CD14-positive monocyte (primary cell): ENCODE results near the gene HPRT1. TPM values are rescaled to one million over a fixed set of nuclear protein-coding genes. Genes with fewer than 3 reads are reported as not detected.

ENCODE experiments used
- DNase-seq, 3 donors: peaks; one replicate each; pipeline ENCODE4 v3.0.0-alpha.2; 2011 to 2022
- H2AFZ ChIP-seq: 2 replicates; pipeline ENCODE4 v1.6.0; 2012; ENCODE audit warnings: mild to moderate bottlenecking, low read depth, low read length, inconsistent platforms; ENCODE audit not compliant: insufficient read depth, poor library complexity, severe bottlenecking
- H3K27ac ChIP-seq, 2 donors: 1 replicate in 1 of 2; 2 replicates in 1 of 2; pipeline ENCODE4 v1.5.1; 2012 to 2013; ENCODE audit warnings: low read length in 2 of 2, control low read depth in 1 of 2, inconsistent platforms in 1 of 2, low read depth in 1 of 2, mild to moderate bottlenecking in 1 of 2
- H3K27me3 ChIP-seq, 2 donors: one replicate each; pipeline versions ENCODE4 v1.6.0 to v1.6.1; 2011 to 2013; ENCODE audit warnings: low read length in 2 of 2; ENCODE audit not compliant: control insufficient read depth in 2 of 2, insufficient read depth in 2 of 2
- H3K36me3 ChIP-seq, 2 donors: replicated peaks in 1 of 2; 1 replicate in 1 of 2; 2 replicates in 1 of 2; pipeline versions ENCODE4 v1.5.1 to v1.6.1; 2012 to 2013; ENCODE audit warnings: low read length in 2 of 2, control low read depth in 1 of 2, inconsistent platforms in 1 of 2, mild to moderate bottlenecking in 1 of 2; ENCODE audit not compliant: insufficient read depth in 2 of 2, control insufficient read depth in 1 of 2
- H3K4me1 ChIP-seq, 2 donors: 1 replicate in 1 of 2; 2 replicates in 1 of 2; pipeline versions ENCODE4 v1.5.1 to v1.6.1; 2012 to 2013; ENCODE audit warnings: low read length in 2 of 2, control low read depth in 1 of 2, inconsistent platforms in 1 of 2, mild to moderate bottlenecking in 1 of 2, moderate library complexity in 1 of 2; ENCODE audit not compliant: insufficient read depth in 2 of 2, control insufficient read depth in 1 of 2
- H3K4me2 ChIP-seq: replicated peaks from 2 replicates; pipeline ENCODE3; 2012; ENCODE audit warnings: low read length, moderate library complexity, mild to moderate bottlenecking; ENCODE audit not compliant: poor library complexity, severe bottlenecking; ENCODE audit errors: extremely low read depth
- H3K4me3 ChIP-seq, 3 experiments: fragments of 200-600 bp in 1 of 3; sonication (generic) in 1 of 3; replicated peaks in 1 of 3; 1 replicate in 2 of 3; 2 replicates in 1 of 3; pipeline ENCODE4 v1.5.1; 2011 to 2013; ENCODE audit warnings: low read length in 3 of 3, mild to moderate bottlenecking in 3 of 3, control low read depth in 2 of 3, low read depth in 2 of 3, inconsistent platforms in 1 of 3, moderate library complexity in 1 of 3
- H3K79me2 ChIP-seq: 2 replicates; pipeline ENCODE4 v1.6.0; 2012; ENCODE audit warnings: mild to moderate bottlenecking, control low read depth, inconsistent platforms, low read length, moderate library complexity; ENCODE audit not compliant: insufficient read depth
- H3K9ac ChIP-seq: 2 replicates; pipeline ENCODE4 v1.6.0; 2017; ENCODE audit warnings: low read length, mild to moderate bottlenecking; ENCODE audit not compliant: insufficient read depth, poor library complexity, severe bottlenecking
- H3K9me3 ChIP-seq, 2 donors: replicated peaks in 1 of 2; 1 replicate in 1 of 2; 2 replicates in 1 of 2; pipeline versions ENCODE4 v1.5.1 to v1.6.1; 2012 to 2013; ENCODE audit warnings: low read length in 2 of 2, control low read depth in 1 of 2; ENCODE audit not compliant: control insufficient read depth in 1 of 2, insufficient read depth in 1 of 2
- H4K20me1 ChIP-seq: 2 replicates; pipeline ENCODE4 v1.6.0; 2012; ENCODE audit warnings: mild to moderate bottlenecking, low read length, control low read depth, moderate library complexity; ENCODE audit not compliant: insufficient read depth
- H3K27ac Mint-ChIP-seq, 7 donors: one replicate each; pipeline ENCODE4 v1.8.0; 2020; ENCODE audit warnings: mild to moderate bottlenecking in 7 of 7, mixed read lengths in 7 of 7, moderate library complexity in 6 of 7, inconsistent platforms in 2 of 7
- H3K27me3 Mint-ChIP-seq, 3 donors: one replicate each; pipeline ENCODE4 v1.8.0; 2021 to 2022; ENCODE audit warnings: low read depth in 3 of 3, mild to moderate bottlenecking in 3 of 3, mixed read lengths in 3 of 3, moderate library complexity in 3 of 3, inconsistent platforms in 1 of 3
- H3K36me3 Mint-ChIP-seq, 2 donors: one replicate each; pipeline ENCODE4 v1.8.0; 2020; ENCODE audit warnings: mixed read lengths in 2 of 2, inconsistent platforms in 1 of 2, mild to moderate bottlenecking in 1 of 2
- H3K4me1 Mint-ChIP-seq: one replicate; pipeline ENCODE4 v1.8.0; 2020; ENCODE audit warnings: mild to moderate bottlenecking, mixed read lengths
- H3K4me3 Mint-ChIP-seq, 2 donors: one replicate each; pipeline ENCODE4 v1.8.0; 2020; ENCODE audit warnings: mild to moderate bottlenecking in 2 of 2, mixed read lengths in 2 of 2, moderate library complexity in 1 of 2
- H3K9me3 Mint-ChIP-seq, 7 donors: one replicate each; pipeline ENCODE4 v1.8.0; 2020 to 2022; ENCODE audit warnings: mixed read lengths in 7 of 7, mild to moderate bottlenecking in 6 of 7, moderate library complexity in 6 of 7, inconsistent platforms in 2 of 7
- CTCF ChIP-seq: fragments of 200-600 bp; IDR thresholded peaks from one replicate; pipeline ENCODE4 v1.8.0; 2022; ENCODE audit warnings: antibody characterized with exemption, mild to moderate bottlenecking
- WGBS: methylation state at CpG from one replicate; pipeline ENCODE4 v1.1.5; 2013; ENCODE audit warnings: missing lambda C conversion rate; ENCODE audit not compliant: insufficient coverage; 5-methylcytosine and 5-hydroxymethylcytosine counted together
- intact Hi-C, 2 donors: fragments of 100-400 bp; cut with micrococcal nuclease; formaldehyde crosslinking; loops; one replicate each; pipeline versions ENCODE4 v1.15.0 to v1.15.1; 2023
- polyA plus RNA-seq, 3 donors: library from polyadenylated mRNA; depleted of rRNA in 1 of 3; unstranded in 2 of 3; stranded (reverse) in 1 of 3; fragments of 300-500 nt in 2 of 3; fragments of >200 nt in 1 of 3; fragmentation: Illumina TruSeq in 2 of 3; gene quantifications; 1 replicate in 2 of 3; 2 replicates in 1 of 3; pipeline ENCODE4 v1.2.3, GENCODE V29; 2012 to 2021

The HPRT1 gene
- polyA plus RNA-seq, 3 donors, result 13.0 to 56.4 (median 54.5) TPM

DNA sequence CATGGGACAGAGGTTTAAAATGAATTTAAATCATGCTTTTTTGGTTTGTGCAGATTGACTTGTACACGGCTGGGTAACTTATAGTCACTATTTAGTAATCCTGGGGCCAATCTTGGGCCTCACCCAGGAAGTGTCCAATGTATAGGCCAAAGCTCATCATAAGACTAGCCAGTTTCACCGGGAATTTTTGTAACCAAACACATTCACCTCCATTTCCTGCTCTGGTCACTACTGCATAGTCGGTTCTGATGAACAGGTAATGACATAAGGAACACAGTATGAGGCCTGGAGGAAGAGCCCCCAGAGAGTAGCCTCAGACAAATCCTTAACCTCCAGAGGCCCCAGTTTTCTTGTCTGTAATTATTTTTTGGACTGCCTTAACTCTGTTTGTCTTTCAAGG is 81.9 kb downstream of the HPRT1 start:
- Histone ChIP-seq H3K4me1 (peaks cover 4 to 11% of the 10 kb centered on the region in 2 donors), H3K9me3 (peaks cover 0 to 4% of the 10 kb centered on the region in 2 donors), H3K4me3 (no peak overlapping the region), H3K79me2 (no peaks in the 10 kb centered on the region), H3K4me2 (no peak overlapping the region), H3K9ac (no peak overlapping the region), H3K36me3 (no peaks in the 10 kb centered on the region), H2AFZ (no peak overlapping the region), H3K27me3 (peaks cover 3 to 30% of the 10 kb centered on the region in 2 donors), H3K27ac (no peak overlapping the region), H4K20me1 (no peaks in the 10 kb centered on the region)
- WGBS, result no CpG with 5 or more reads among the region's 3 CpGs
- peaks cover 4% of the 10 kb centered on the region in 2 donors for H3K36me3 Mint-ChIP-seq
- no peak for DNase-seq
- intact Hi-C loops, result no loop called here
- no peak overlapping the region for H3K4me3 Mint-ChIP-seq
- H3K27me3 Mint-ChIP-seq, result peaks cover 4 to 29% (median 26%) of the 10 kb centered on the region in 3 donors
- H3K4me1 Mint-ChIP-seq, result peaks cover 21% of the 10 kb centered on the region
- H3K27ac Mint-ChIP-seq, result no peak overlapping the region
- TF ChIP-seq CTCF, result no peak
- peaks cover 0 to 12% (median 0%) of the 10 kb centered on the region in 7 donors for H3K9me3 Mint-ChIP-seq

DNA sequence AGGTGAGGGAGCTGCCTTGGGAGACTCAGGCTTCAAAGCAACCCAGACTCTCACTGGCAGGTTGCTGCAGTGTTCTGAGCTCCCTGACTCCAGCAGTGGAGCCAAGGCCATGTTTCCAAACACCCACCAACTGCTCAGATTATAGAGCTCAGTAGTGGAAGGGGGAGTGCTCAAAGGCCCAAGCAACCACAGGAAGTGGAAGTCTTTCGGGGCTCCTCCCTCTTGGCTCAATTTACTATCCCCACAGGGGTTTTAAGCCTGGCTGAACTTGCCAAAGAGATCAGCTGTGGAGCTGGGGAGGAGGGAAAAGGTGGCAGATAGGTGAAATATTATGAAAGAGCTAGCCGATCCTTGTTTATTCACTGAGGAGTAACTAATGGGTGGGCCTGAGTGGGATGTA is 82.5 kb downstream of the HPRT1 start:
- no CpG with 5 or more reads among the region's 2 CpGs for WGBS
- no peak overlapping the region for H3K27ac ChIP-seq
- no peak overlapping the region for H3K4me2 ChIP-seq
- peaks cover 4% of the 10 kb centered on the region in 2 donors for H3K36me3 Mint-ChIP-seq
- no peak for DNase-seq
- H3K36me3 ChIP-seq, result no peaks in the 10 kb centered on the region
- no peak for TF ChIP-seq CTCF
- peaks cover 4 to 11% of the 10 kb centered on the region in 2 donors for H3K4me1 ChIP-seq
- H3K4me3 Mint-ChIP-seq, result no peak overlapping the region
- intact Hi-C loops, result no loop called here
- H3K79me2 ChIP-seq, result no peaks in the 10 kb centered on the region
- H3K9me3 Mint-ChIP-seq, result peaks cover 0 to 13% (median 0%) of the 10 kb centered on the region in 7 donors
- no peak overlapping the region for H3K9ac ChIP-seq
- peaks cover 0 to 4% of the 10 kb centered on the region in 2 donors for H3K9me3 ChIP-seq
- no peak overlapping the region for H3K4me3 ChIP-seq
- H2AFZ ChIP-seq, result peak overlapping the region; percentile 36
- peaks cover 25% of the 10 kb centered on the region for H3K4me1 Mint-ChIP-seq
- no peak overlapping the region for H3K27ac Mint-ChIP-seq
- no peaks in the 10 kb centered on the region for H4K20me1 ChIP-seq
- H3K27me3 ChIP-seq, result peaks cover 3 to 35% of the 10 kb centered on the region in 2 donors
- H3K27me3 Mint-ChIP-seq, result peaks cover 6 to 33% (median 26%) of the 10 kb centered on the region in 3 donors
